Gastrocnemius medialis (tissue), 4 donors: ENCODE data around the gene SNTG2. TPM values are rescaled to one million over a fixed set of nuclear protein-coding genes. Genes with fewer than 3 reads are reported as not detected.

Experiments used
- ATAC-seq, 2 donors: fragments of 150-250 bp; one replicate each; pipeline ENCODE4 v1.9.1; 2016
- DNase-seq, 2 donors: peaks; one replicate each; pipeline ENCODE4 v3.0.0-alpha.2; 2019
- H3K27ac ChIP-seq, 4 donors: fragments of 200-600 bp; sonication (generic); 1 replicate in 1 of 4; 2 replicates in 3 of 4; pipeline ENCODE4 v1.5.1; 2016 to 2018; ENCODE audit warnings: mild to moderate bottlenecking in 2 of 4, moderate library complexity in 1 of 4
- H3K27me3 ChIP-seq, 3 donors: fragments of 200-600 bp; sonication (generic) in 2 of 3; 1 replicate in 1 of 3; 2 replicates in 2 of 3; pipeline versions ENCODE4 v1.5.1 to v1.6.0; 2016 to 2019; ENCODE audit warnings: mild to moderate bottlenecking in 1 of 3, moderate library complexity in 1 of 3
- H3K36me3 ChIP-seq, 2 donors: fragments of 200-600 bp; sonication (generic) in 1 of 2; one replicate each; pipeline ENCODE4 v1.5.1; 2017 to 2018
- H3K4me1 ChIP-seq, 2 donors: fragments of 200-600 bp; sonication (generic) in 1 of 2; one replicate each; pipeline ENCODE4 v1.5.1; 2016 to 2017; ENCODE audit warnings: mild to moderate bottlenecking in 2 of 2
- H3K4me3 ChIP-seq, 4 donors: fragments of 200-600 bp; sonication (generic) in 3 of 4; 1 replicate in 1 of 4; 2 replicates in 3 of 4; pipeline ENCODE4 v1.5.1; 2016 to 2019; ENCODE audit warnings: mild to moderate bottlenecking in 2 of 4
- H3K9me3 ChIP-seq, 3 donors: fragments of 200-600 bp; sonication (generic) in 2 of 3; 1 replicate in 1 of 3; 2 replicates in 2 of 3; pipeline ENCODE4 v1.5.1; 2016 to 2019
- POLR2A ChIP-seq, 2 donors: fragments of 450-650 bp; IDR thresholded peaks; one replicate each; pipeline ENCODE4 v1.6.1; 2017; ENCODE audit warnings: antibody characterized with exemption in 2 of 2, mild to moderate bottlenecking in 2 of 2, moderate library complexity in 2 of 2
- in situ Hi-C, 4 donors: fragments of 200-750 bp; cut with MboI; loops; one replicate each; pipeline versions ENCODE4 v1.15.0 to v1.8.0; 2017; ENCODE audit warnings: low sequenced_read_pairs in 4 of 4
- intact Hi-C: fragments of 100-400 bp; cut with DNase I; formaldehyde crosslinking; loops from one replicate; pipeline ENCODE4 v1.15.1; 2023; ENCODE audit warnings: low total_unique reads
- total RNA-seq, 4 donors: library from RNA; depleted of rRNA; stranded (reverse); fragments of >200 nt; gene quantifications; one replicate each; pipeline versions ENCODE4 v1.1.0 to v1.2.3, GENCODE V29; 2016
- TF ChIP-seq, protein P1 (sequence below), 5 experiments: fragments of 450-650 bp in 3 of 5; fragments of 200-600 bp in 2 of 5; sonication (generic) in 2 of 5; IDR thresholded peaks in 4 of 5; conservative IDR thresholded peaks in 1 of 5; 1 replicate in 4 of 5; 2 replicates in 1 of 5; pipeline ENCODE4 v1.5.1; 2016 to 2019; ENCODE audit warnings: antibody characterized with exemption in 5 of 5, mild to moderate bottlenecking in 3 of 5, moderate library complexity in 3 of 5

SNTG2 gene
- total RNA-seq, 4 donors from 2014 or later, result 0.55 to 1.0 (median 0.92) TPM; not detected in 1

- in situ Hi-C loops (no loop called here), intact Hi-C loops (no loop called here)
- no peak overlapping the region for H3K4me3 ChIP-seq
- H3K4me1 ChIP-seq, result no peaks in the 10 kb centered on the region
- DNase-seq, result no peak
- ATAC-seq, result no peak
- H3K36me3 ChIP-seq, result no peaks in the 10 kb centered on the region
- H3K27ac ChIP-seq, result no peak overlapping the region
- H3K27me3 ChIP-seq, result no peaks in the 10 kb centered on the region
- H3K9me3 ChIP-seq, result no peaks in the 10 kb centered on the region
- TF ChIP-seq POLR2A (IDR thresholded peaks at IDR 0.05), result no peak
- TF ChIP-seq, protein P1, sequence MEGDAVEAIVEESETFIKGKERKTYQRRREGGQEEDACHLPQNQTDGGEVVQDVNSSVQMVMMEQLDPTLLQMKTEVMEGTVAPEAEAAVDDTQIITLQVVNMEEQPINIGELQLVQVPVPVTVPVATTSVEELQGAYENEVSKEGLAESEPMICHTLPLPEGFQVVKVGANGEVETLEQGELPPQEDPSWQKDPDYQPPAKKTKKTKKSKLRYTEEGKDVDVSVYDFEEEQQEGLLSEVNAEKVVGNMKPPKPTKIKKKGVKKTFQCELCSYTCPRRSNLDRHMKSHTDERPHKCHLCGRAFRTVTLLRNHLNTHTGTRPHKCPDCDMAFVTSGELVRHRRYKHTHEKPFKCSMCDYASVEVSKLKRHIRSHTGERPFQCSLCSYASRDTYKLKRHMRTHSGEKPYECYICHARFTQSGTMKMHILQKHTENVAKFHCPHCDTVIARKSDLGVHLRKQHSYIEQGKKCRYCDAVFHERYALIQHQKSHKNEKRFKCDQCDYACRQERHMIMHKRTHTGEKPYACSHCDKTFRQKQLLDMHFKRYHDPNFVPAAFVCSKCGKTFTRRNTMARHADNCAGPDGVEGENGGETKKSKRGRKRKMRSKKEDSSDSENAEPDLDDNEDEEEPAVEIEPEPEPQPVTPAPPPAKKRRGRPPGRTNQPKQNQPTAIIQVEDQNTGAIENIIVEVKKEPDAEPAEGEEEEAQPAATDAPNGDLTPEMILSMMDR (IDR thresholded peaks at IDR 0.05 in 4 of 5, conservative IDR thresholded peaks at IDR 0.05 in 1 of 5), result no peak
These were observed 13.1 kb upstream of the SNTG2 start for GRCh38 chr2:937530-937929.

DNA sequence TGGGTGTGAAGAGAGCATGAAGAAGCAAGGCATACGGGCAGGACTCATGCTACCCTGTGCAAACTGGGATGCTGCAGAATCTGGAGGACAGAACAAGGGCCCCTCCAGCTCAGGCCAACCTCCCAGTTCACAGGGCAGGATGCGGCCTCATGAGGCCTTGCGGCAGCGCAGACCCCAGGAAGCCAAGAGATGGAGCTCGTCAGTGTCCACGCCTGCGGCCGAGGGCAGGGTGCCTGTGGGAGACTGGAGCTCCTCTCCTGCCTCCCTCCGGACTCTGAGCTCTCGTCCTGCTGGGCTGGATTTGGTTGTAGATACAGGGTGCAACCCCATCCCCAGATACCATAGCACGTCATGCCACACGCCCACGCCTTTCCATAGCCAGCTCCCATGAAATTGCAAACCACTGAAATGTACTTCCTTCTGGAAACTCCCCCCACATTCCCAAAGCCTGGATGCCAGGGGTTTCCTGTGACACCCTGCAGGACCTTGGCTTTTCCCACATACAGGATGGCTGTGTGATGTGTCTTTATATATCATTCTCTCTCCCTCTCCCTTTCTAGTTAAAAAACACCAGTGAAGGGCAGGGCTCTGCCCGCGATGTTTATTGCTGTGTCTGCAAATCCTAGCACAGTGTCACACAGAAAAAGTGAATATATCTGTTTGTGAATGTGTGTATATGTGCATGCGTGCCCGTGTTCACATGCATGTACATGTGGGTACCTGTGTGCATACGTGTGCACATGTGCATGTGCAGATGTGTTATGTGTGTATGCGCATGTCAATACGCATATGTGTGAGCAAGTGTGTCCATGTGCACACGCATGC is 12.3 kb upstream of the SNTG2 start:
- no peaks in the 10 kb centered on the region for H3K27me3 ChIP-seq
- H3K27ac ChIP-seq, result no peak overlapping the region
- H3K4me3 ChIP-seq, result no peak overlapping the region
- intact Hi-C loops, result no loop called here
- H3K36me3 ChIP-seq, result no peaks in the 10 kb centered on the region
- DNase-seq (no peak), ATAC-seq (no peak)
- TF ChIP-seq, protein P1 (IDR thresholded peaks at IDR 0.05 in 4 of 5, conservative IDR thresholded peaks at IDR 0.05 in 1 of 5), result no peak
- TF ChIP-seq POLR2A (IDR thresholded peaks at IDR 0.05), result no peak
- H3K9me3 ChIP-seq, result no peaks in the 10 kb centered on the region
- H3K4me1 ChIP-seq, result no peaks in the 10 kb centered on the region
- in situ Hi-C loops, result no loop called here

DNA sequence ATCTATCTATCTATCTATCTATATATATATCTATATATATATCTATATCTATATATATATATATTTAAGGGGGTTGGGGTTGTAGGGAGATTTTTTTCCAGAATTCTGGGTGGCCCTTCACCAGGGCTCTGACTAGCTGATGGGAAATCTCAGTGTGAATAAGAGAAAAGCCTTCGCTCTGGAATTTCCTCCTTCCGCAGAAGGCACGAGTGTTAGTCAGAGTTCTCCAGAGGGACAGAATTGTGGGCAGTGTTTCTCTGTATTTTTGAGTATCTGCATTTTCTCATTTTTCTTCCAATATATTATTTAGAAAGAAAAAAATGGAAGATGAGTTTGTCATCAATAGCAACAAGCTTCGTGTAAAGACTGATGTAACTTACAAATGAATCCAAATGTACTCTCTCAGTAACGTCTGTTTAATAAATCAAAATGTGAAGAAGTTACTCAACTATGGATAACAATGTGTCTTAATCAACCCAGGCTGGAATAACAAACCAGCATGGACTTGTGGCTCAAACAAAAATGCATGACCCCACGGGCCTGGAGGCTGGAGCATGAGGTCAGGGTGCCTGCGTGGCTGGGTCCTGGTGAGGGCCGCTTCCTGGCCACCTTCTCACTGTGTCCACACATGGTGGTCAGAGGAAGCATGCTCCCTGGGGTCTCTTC is 10.6 kb upstream of the SNTG2 start:
- no peaks in the 10 kb centered on the region for H3K36me3 ChIP-seq
- H3K27me3 ChIP-seq, result no peaks in the 10 kb centered on the region
- DNase-seq (no peak), ATAC-seq (no peak)
- TF ChIP-seq, protein P1 (IDR thresholded peaks at IDR 0.05 in 4 of 5, conservative IDR thresholded peaks at IDR 0.05 in 1 of 5), result no peak
- TF ChIP-seq POLR2A (IDR thresholded peaks at IDR 0.05), result no peak
- in situ Hi-C loops (no loop called here), intact Hi-C loops (no loop called here)
- no peak overlapping the region for H3K27ac ChIP-seq
- H3K9me3 ChIP-seq, result peaks cover 0 to 2% (median 0%) of the 10 kb centered on the region in 3 donors
- no peaks in the 10 kb centered on the region for H3K4me1 ChIP-seq
- H3K4me3 ChIP-seq, result no peak overlapping the region

GRCh38 chr2:941871-942270 is 8.8 kb upstream of the SNTG2 start:
- in situ Hi-C loops, result no loop called here
- Histone ChIP-seq H3K9me3 (peaks cover 0 to 2% (median 0%) of the 10 kb centered on the region in 3 donors), H3K27me3 (no peaks in the 10 kb centered on the region), H3K27ac (no peak overlapping the region), H3K36me3 (no peaks in the 10 kb centered on the region), H3K4me3 (no peak overlapping the region), H3K4me1 (no peaks in the 10 kb centered on the region)
- DNase-seq (no peak), ATAC-seq (no peak)
- TF ChIP-seq, protein P1 (IDR thresholded peaks at IDR 0.05 in 4 of 5, conservative IDR thresholded peaks at IDR 0.05 in 1 of 5), result no peak
- no peak for TF ChIP-seq POLR2A (IDR thresholded peaks at IDR 0.05)
- intact Hi-C loops, result no loop called here
